Spleen (tissue), 11 donors: ENCODE measurements around the gene TMEM176B. TPM values are rescaled to one million over a fixed set of nuclear protein-coding genes. Genes with fewer than 3 reads are reported as not detected.

Experiments used
- DNase-seq: peaks from one replicate; pipeline ENCODE4 v3.0.0-alpha.2; 2020
- H3K27ac ChIP-seq, 8 donors: fragments of 200-600 bp; sonication (generic) in 7 of 8; 1 replicate in 4 of 8; 2 replicates in 4 of 8; pipeline versions ENCODE4 v1.5.0 to v1.8.0; 2016 to 2021; ENCODE audit warnings: inconsistent platforms in 4 of 8, mild to moderate bottlenecking in 4 of 8, moderate library complexity in 1 of 8
- H3K27me3 ChIP-seq, 7 donors: fragments of 200-600 bp; sonication (generic) in 6 of 7; replicated peaks in 1 of 7; 1 replicate in 4 of 7; 2 replicates in 3 of 7; pipeline versions ENCODE4 v1.5.0 to v1.8.0; 2016 to 2021; ENCODE audit warnings: inconsistent platforms in 3 of 7, mild to moderate bottlenecking in 1 of 7
- H3K36me3 ChIP-seq, 6 donors: fragments of 200-600 bp; sonication (generic) in 5 of 6; 1 replicate in 4 of 6; 2 replicates in 2 of 6; pipeline versions ENCODE4 v1.5.0 to v1.8.0; 2016 to 2021; ENCODE audit warnings: inconsistent platforms in 2 of 6
- H3K4me1 ChIP-seq, 6 donors: fragments of 200-600 bp; sonication (generic) in 5 of 6; 1 replicate in 3 of 6; 2 replicates in 3 of 6; pipeline versions ENCODE4 v1.5.0 to v1.8.0; 2016 to 2021; ENCODE audit warnings: inconsistent platforms in 3 of 6
- H3K4me3 ChIP-seq, 8 donors: fragments of 200-600 bp; sonication (generic) in 7 of 8; 1 replicate in 4 of 8; 2 replicates in 4 of 8; pipeline versions ENCODE4 v1.5.0 to v1.8.0; 2016 to 2021; ENCODE audit warnings: inconsistent platforms in 4 of 8, mild to moderate bottlenecking in 4 of 8, moderate library complexity in 2 of 8
- H3K9me3 ChIP-seq, 8 donors: fragments of 200-600 bp; sonication (generic) in 7 of 8; 1 replicate in 4 of 8; 2 replicates in 4 of 8; pipeline versions ENCODE4 v1.5.0 to v1.8.0; 2016 to 2021; ENCODE audit warnings: inconsistent platforms in 4 of 8
- CTCF ChIP-seq, 11 experiments: fragments of 200-600 bp in 7 of 11; fragments of 450-650 bp in 4 of 11; sonication (generic) in 4 of 11; IDR thresholded peaks in 8 of 11; conservative IDR thresholded peaks in 3 of 11; 1 replicate in 7 of 11; 2 replicates in 4 of 11; pipeline versions ENCODE4 v1.4.0 to v1.8.0; 2016 to 2021; ENCODE audit warnings: antibody characterized with exemption in 11 of 11, inconsistent platforms in 4 of 11, mild to moderate bottlenecking in 1 of 11
- POLR2A ChIP-seq, 3 donors: fragments of 450-650 bp; IDR thresholded peaks; one replicate each; pipeline ENCODE4 v1.5.1; 2017; ENCODE audit warnings: antibody characterized with exemption in 3 of 3, mild to moderate bottlenecking in 1 of 3
- POLR2AphosphoS5 ChIP-seq, 3 donors: sonication (generic); formaldehyde crosslinking; IDR thresholded peaks; one replicate each; pipeline ENCODE4 v1.5.1; 2017; ENCODE audit warnings: antibody characterized with exemption in 3 of 3
- WGBS, 5 donors: extraction: QIAGEN DNeasy Blood & Tissue Kit in 3 of 5; methylation state at CpG; one replicate each; pipeline versions ENCODE4 v1.1.5 to v1.1.7; 2013 to 2018; 5-methylcytosine and 5-hydroxymethylcytosine counted together
- intact Hi-C: fragments of 100-400 bp; cut with DNase I; formaldehyde crosslinking; loops from one replicate; pipeline ENCODE4 v1.15.0; 2023; ENCODE audit warnings: low total_unique reads
- polyA plus RNA-seq, 3 donors: library from polyadenylated mRNA; stranded (reverse); fragments of 200-250 nt; gene quantifications; one replicate each; pipeline ENCODE4 v1.2.1, GENCODE V29; 2013
- total RNA-seq, 7 donors: library from RNA; depleted of rRNA in 3 of 7; stranded (reverse); fragments of >200 nt in 3 of 7; fragmentation: NEBNext Ultra II Directional in 4 of 7; extraction: Animal tissue kit (Norgen Biotek cat#: 25700) in 4 of 7; gene quantifications; one replicate each; pipeline versions ENCODE4 v1.1.0 to v1.2.1, GENCODE V29; 2016 to 2021
- donor health status: healthy with polysubstance abuse.
- donor health status: DM: no; HTN: no; CAD: no; lungs with moderate emphysema.
- donor health status: DM: no; HTN: no; CAD: no.
- donor health status: Bipolar disorder and iron deficiency.
- donor health status: healthy.
- donor health status: DM: no; HTN: no; CAD: no.
- donor health status: DM: yes; HTN: yes; CAD: no.

Gene TMEM176B
- total and polyA plus RNA-seq, 10 donors: 56.1 to 107 (median 82.2) TPM

- intact Hi-C loops: no loop called here
- H3K4me3 ChIP-seq: no peak overlapping the region
- 77 to 81% (median 79%) methylated on average over 9 of the region's 9 CpGs for WGBS, 5 donors
- H3K36me3 ChIP-seq: peaks cover 0 to 10% (median 0%) of the 10 kb centered on the region in 6 donors
- no peak for DNase-seq
- H3K27ac ChIP-seq: no peak overlapping the region
- peaks cover 12 to 38% (median 25%) of the 10 kb centered on the region in 6 donors for H3K4me1 ChIP-seq
- peaks cover 0 to 24% (median 0%) of the 10 kb centered on the region in 7 donors for H3K27me3 ChIP-seq
- no peak for TF ChIP-seq CTCF (IDR thresholded peaks at IDR 0.05 in 8 of 11, conservative IDR thresholded peaks at IDR 0.05 in 3 of 11)
- TF ChIP-seq POLR2AphosphoS5 (IDR thresholded peaks at IDR 0.05): no peak
- TF ChIP-seq POLR2A (IDR thresholded peaks at IDR 0.05): no peak
- peaks cover 0 to 2% (median 0%) of the 10 kb centered on the region in 8 donors for H3K9me3 ChIP-seq
Observed at GRCh38 chr7:150790416-150791075, 9.6 kb downstream of the TMEM176B start.

GRCh38 chr7:150788474-150789269 lies 11.5 kb downstream of the TMEM176B start:
- peaks cover 19 to 56% (median 39%) of the 10 kb centered on the region in 6 donors for H3K4me1 ChIP-seq
- no peak overlapping the region for H3K4me3 ChIP-seq
- peak overlapping the region in 7 of 8 donors; percentile 63 to 80 (median 79) for H3K27ac ChIP-seq
- intact Hi-C loops: loop anchor here (5.0 kb wide), 1 partner anchor 89 kb away; no protein-coding TSS in a partner anchor
- H3K27me3 ChIP-seq: peaks cover 0 to 12% (median 0%) of the 10 kb centered on the region in 7 donors
- no peaks in the 10 kb centered on the region for H3K9me3 ChIP-seq
- no peak for TF ChIP-seq CTCF (IDR thresholded peaks at IDR 0.05 in 8 of 11, conservative IDR thresholded peaks at IDR 0.05 in 3 of 11)
- TF ChIP-seq POLR2AphosphoS5 (IDR thresholded peaks at IDR 0.05): no peak
- TF ChIP-seq POLR2A (IDR thresholded peaks at IDR 0.05): no peak
- 72 to 86% (median 74%) methylated on average over 9 of the region's 9 CpGs for WGBS, 5 donors
- no peak for DNase-seq
- H3K36me3 ChIP-seq: peaks cover 0 to 10% (median 0%) of the 10 kb centered on the region in 6 donors

GRCh38 chr7:150787321-150788281 lies 12.6 kb downstream of the TMEM176B start:
- intact Hi-C loops: loop anchor here (5.0 kb wide), 1 partner anchor 90 kb away; no protein-coding TSS in a partner anchor
- H3K27ac ChIP-seq: peak overlapping the region in 7 of 8 donors; percentile 63 to 80 (median 79)
- 30 to 40% (median 35%) methylated on average over 10 of the region's 10 CpGs for WGBS, 5 donors
- no peak for TF ChIP-seq CTCF (IDR thresholded peaks at IDR 0.05 in 8 of 11, conservative IDR thresholded peaks at IDR 0.05 in 3 of 11)
- TF ChIP-seq POLR2AphosphoS5 (IDR thresholded peaks at IDR 0.05): peak in 1 of 3 donors; percentile 14
- DNase-seq: no peak
- H3K36me3 ChIP-seq: peaks cover 0 to 10% (median 0%) of the 10 kb centered on the region in 6 donors
- no peaks in the 10 kb centered on the region for H3K9me3 ChIP-seq
- no peak overlapping the region for H3K4me3 ChIP-seq
- peaks cover 0 to 9% (median 0%) of the 10 kb centered on the region in 7 donors for H3K27me3 ChIP-seq
- H3K4me1 ChIP-seq: peaks cover 19 to 60% (median 40%) of the 10 kb centered on the region in 6 donors
